CD4-positive, CD25-positive, alpha-beta regulatory T cell (primary cell): ENCODE results near the gene ZNF18. TPM values are rescaled to one million over a fixed set of nuclear protein-coding genes. Genes with fewer than 3 reads are reported as not detected.
"Not testable (repeated sequence)": the region's sequence is repeated elsewhere in the genome, so short reads cannot be mapped to it uniquely, and the experiment has no call there.

ENCODE experiments used
- ATAC-seq, 2 donors: fragments of 150-1000 bp; cut with Tn5 transposase; one replicate each; pipeline ENCODE4 v1.10.0; 2021; ENCODE audit warnings: low read depth in 2 of 2, moderate number of reproducible peaks in 2 of 2, moderate library complexity in 1 of 2
- DNase-seq, 3 donors: peaks; one replicate each; pipeline versions ENCODE4 v3.0.0 to v3.0.0-alpha.2; 2012 to 2022; ENCODE audit warnings: mixed read lengths in 1 of 3
- H3K27ac ChIP-seq: one replicate; pipeline ENCODE4 v1.7.0; 2013; ENCODE audit warnings: mild to moderate bottlenecking, low read length; ENCODE audit not compliant: insufficient read depth, poor library complexity, severe bottlenecking
- H3K27me3 ChIP-seq: one replicate; pipeline ENCODE4 v1.7.0; 2013; ENCODE audit warnings: low read length; ENCODE audit not compliant: control insufficient read depth, insufficient read depth
- H3K36me3 ChIP-seq: one replicate; pipeline ENCODE4 v1.7.0; 2013; ENCODE audit warnings: mild to moderate bottlenecking, low read length, moderate library complexity; ENCODE audit not compliant: control insufficient read depth, insufficient read depth
- H3K4me1 ChIP-seq: 2 replicates; pipeline ENCODE4 v1.7.0; 2013; ENCODE audit warnings: mild to moderate bottlenecking, low read length; ENCODE audit not compliant: insufficient read depth, control insufficient read depth, poor library complexity, severe bottlenecking
- H3K4me3 ChIP-seq: one replicate; pipeline ENCODE4 v1.7.0; 2013; ENCODE audit warnings: low read depth, mild to moderate bottlenecking, low read length, moderate library complexity
- H3K9me3 ChIP-seq, 2 experiments: 1 replicate in 1 of 2; 2 replicates in 1 of 2; pipeline ENCODE4 v1.7.0; 2013; ENCODE audit warnings: low read length in 2 of 2, mild to moderate bottlenecking in 1 of 2, moderate library complexity in 1 of 2; ENCODE audit not compliant: control insufficient read depth in 2 of 2
- H3K27ac Mint-ChIP-seq, 3 donors: one replicate each; pipeline ENCODE4 v1.8.0; 2020 to 2022; ENCODE audit warnings: mild to moderate bottlenecking in 3 of 3, mixed read lengths in 3 of 3, moderate library complexity in 2 of 3
- H3K27me3 Mint-ChIP-seq: one replicate; pipeline ENCODE4 v1.8.0; 2022; ENCODE audit warnings: mild to moderate bottlenecking, mixed read lengths
- H3K36me3 Mint-ChIP-seq: one replicate; pipeline ENCODE4 v1.8.0; 2020; ENCODE audit warnings: mixed read lengths
- H3K4me1 Mint-ChIP-seq, 4 donors: one replicate each; pipeline ENCODE4 v1.8.0; 2020 to 2022; ENCODE audit warnings: mixed read lengths in 4 of 4, mild to moderate bottlenecking in 1 of 4
- H3K4me3 Mint-ChIP-seq, 4 donors: one replicate each; pipeline ENCODE4 v1.8.0; 2020 to 2022; ENCODE audit warnings: mild to moderate bottlenecking in 4 of 4, mixed read lengths in 4 of 4, moderate library complexity in 3 of 4
- H3K9me3 Mint-ChIP-seq, 7 donors: one replicate each; pipeline ENCODE4 v1.8.0; 2020 to 2022; ENCODE audit warnings: mixed read lengths in 7 of 7, mild to moderate bottlenecking in 3 of 7, moderate library complexity in 2 of 7
- polyA plus RNA-seq, 4 donors: library from polyadenylated mRNA; unstranded; fragments of 300-500 nt; fragmentation: Illumina TruSeq; gene quantifications; one replicate each; pipeline ENCODE4 v1.2.3, GENCODE V29; 2021
- total RNA-seq: library from RNA; stranded (reverse); gene quantifications from one replicate; pipeline ENCODE4 v1.2.3, GENCODE V29; 2022

The ZNF18 gene
- total and polyA plus RNA-seq, 5 donors from 2014 or later, result 10.6 to 15.4 (median 11.9) TPM

- no peaks in the 10 kb centered on the region for H3K9me3 ChIP-seq
- ATAC-seq (no peak), DNase-seq (no peak)
- Mint-ChIP-seq H3K9me3 (no peaks in the 10 kb centered on the region), H3K27ac (no peak overlapping the region), H3K4me3 (no peak overlapping the region), H3K27me3 (no peaks in the 10 kb centered on the region), H3K36me3 (peaks cover 66% of the 10 kb centered on the region), H3K4me1 (peaks cover 19 to 48% (median 28%) of the 10 kb centered on the region in 4 donors)
- no peaks in the 10 kb centered on the region for H3K27me3 ChIP-seq
- peaks cover 56% of the 10 kb centered on the region for H3K36me3 ChIP-seq
- peaks cover 6% of the 10 kb centered on the region for H3K4me1 ChIP-seq
- no peak overlapping the region for H3K27ac ChIP-seq
- H3K4me3 ChIP-seq, result no peak overlapping the region
Observed at GRCh38 chr17:11986179-11986941, 10.9 kb downstream of the ZNF18 start.

GRCh38 chr17:11981862-11982261 is 15.4 kb downstream of the ZNF18 start:
- DNase-seq, result no peak
- Histone ChIP-seq H3K4me3 (no peak overlapping the region), H3K9me3 (no peaks in the 10 kb centered on the region), H3K36me3 (peaks cover 64% of the 10 kb centered on the region), H3K27ac (no peak overlapping the region), H3K27me3 (no peaks in the 10 kb centered on the region), H3K4me1 (no peaks in the 10 kb centered on the region)
- ATAC-seq, result no peak
- no peaks in the 10 kb centered on the region for H3K27me3 Mint-ChIP-seq
- peaks cover 67% of the 10 kb centered on the region for H3K36me3 Mint-ChIP-seq
- H3K4me1 Mint-ChIP-seq, result peaks cover 3 to 13% (median 9%) of the 10 kb centered on the region in 4 donors
- H3K27ac Mint-ChIP-seq, result peak overlapping the region in 1 of 3 donors; percentile 49
- no peak overlapping the region for H3K4me3 Mint-ChIP-seq
- H3K9me3 Mint-ChIP-seq, result no peaks in the 10 kb centered on the region

GRCh38 chr17:11980813-11981212 is 16.5 kb downstream of the ZNF18 start:
- Histone ChIP-seq H3K27me3 (no peaks in the 10 kb centered on the region), H3K4me1 (no peaks in the 10 kb centered on the region), H3K9me3 (no peaks in the 10 kb centered on the region), H3K4me3 (no peak overlapping the region), H3K27ac (no peak overlapping the region), H3K36me3 (peaks cover 59% of the 10 kb centered on the region)
- Mint-ChIP-seq H3K27ac (peak overlapping the region in 2 of 3 donors; percentile 26 to 33), H3K36me3 (peaks cover 72% of the 10 kb centered on the region), H3K4me1 (peaks cover 0 to 16% (median 8%) of the 10 kb centered on the region in 4 donors), H3K4me3 (no peak overlapping the region), H3K27me3 (no peaks in the 10 kb centered on the region), H3K9me3 (peaks cover 0 to 2% (median 0%) of the 10 kb centered on the region in 7 donors)
- DNase-seq (no peak), ATAC-seq (no peak)

GRCh38 chr17:11979795-11980194 is 17.5 kb downstream of the ZNF18 start:
- Histone ChIP-seq H3K4me1 (no peaks in the 10 kb centered on the region), H3K36me3 (peaks cover 55% of the 10 kb centered on the region), H3K27me3 (no peaks in the 10 kb centered on the region), H3K9me3 (no peaks in the 10 kb centered on the region), H3K4me3 (no peak overlapping the region), H3K27ac (no peak overlapping the region)
- peaks cover 0 to 4% (median 0%) of the 10 kb centered on the region in 7 donors for H3K9me3 Mint-ChIP-seq
- no peak for DNase-seq
- peaks cover 77% of the 10 kb centered on the region for H3K36me3 Mint-ChIP-seq
- no peak overlapping the region for H3K4me3 Mint-ChIP-seq
- peaks cover 5 to 17% (median 7%) of the 10 kb centered on the region in 4 donors for H3K4me1 Mint-ChIP-seq
- no peak overlapping the region for H3K27ac Mint-ChIP-seq
- no peaks in the 10 kb centered on the region for H3K27me3 Mint-ChIP-seq
- no peak for ATAC-seq

GRCh38 chr17:11972741-11973140 is 24.5 kb downstream of the ZNF18 start:
- H3K4me1 ChIP-seq, H3K27me3 Mint-ChIP-seq, H3K4me3 ChIP-seq, H3K9me3 ChIP-seq, H3K36me3 ChIP-seq, H3K27me3 ChIP-seq, H3K4me3 Mint-ChIP-seq, H3K27ac ChIP-seq, ATAC-seq, H3K27ac Mint-ChIP-seq, DNase-seq: not testable (repeated sequence)
- peaks cover 0 to 13% (median 8%) of the 10 kb centered on the region in 4 donors for H3K4me1 Mint-ChIP-seq
- H3K9me3 Mint-ChIP-seq, result peaks cover 0 to 18% (median 6%) of the 10 kb centered on the region in 7 donors
- peaks cover 54% of the 10 kb centered on the region for H3K36me3 Mint-ChIP-seq

GRCh38 chr17:11969565-11969964 is 27.7 kb downstream of the ZNF18 start:
- H3K9me3 ChIP-seq, result peaks cover 13 to 29% of the 10 kb centered on the region in 2 experiments
- H3K4me1 ChIP-seq, result no peaks in the 10 kb centered on the region
- ATAC-seq, result no peak
- no peak for DNase-seq
- H3K27ac ChIP-seq, result no peak overlapping the region
- no peak overlapping the region for H3K4me3 ChIP-seq
- Mint-ChIP-seq H3K9me3 (peaks cover 7 to 40% (median 13%) of the 10 kb centered on the region in 7 donors), H3K27ac (no peak overlapping the region), H3K27me3 (no peaks in the 10 kb centered on the region), H3K4me1 (peaks cover 0 to 8% (median 2%) of the 10 kb centered on the region in 4 donors), H3K36me3 (peaks cover 53% of the 10 kb centered on the region), H3K4me3 (no peak overlapping the region)
- H3K36me3 ChIP-seq, result no peaks in the 10 kb centered on the region
- H3K27me3 ChIP-seq, result no peaks in the 10 kb centered on the region

GRCh38 chr17:11954936-11955335 is 42.3 kb downstream of the ZNF18 start:
- Mint-ChIP-seq H3K9me3 (peaks cover 0 to 27% (median 10%) of the 10 kb centered on the region in 7 donors), H3K36me3 (peaks cover 21% of the 10 kb centered on the region)

More at GRCh38 chr17:11954936-11955335, 42.3 kb downstream of the ZNF18 start:
- ATAC-seq, result no peak
- H3K4me3 ChIP-seq, result no peak overlapping the region
- H3K27ac ChIP-seq, result no peak overlapping the region
- no peaks in the 10 kb centered on the region for H3K4me1 ChIP-seq
- no peaks in the 10 kb centered on the region for H3K27me3 ChIP-seq
- Mint-ChIP-seq H3K27me3 (peaks cover 4% of the 10 kb centered on the region), H3K27ac (no peak overlapping the region), H3K4me3 (no peak overlapping the region), H3K4me1 (peaks cover 0 to 3% (median 0%) of the 10 kb centered on the region in 4 donors)
- H3K9me3 ChIP-seq, result peaks cover 11 to 31% of the 10 kb centered on the region in 2 experiments
- no peak for DNase-seq
- peaks cover 6% of the 10 kb centered on the region for H3K36me3 ChIP-seq
